K562 (cell line): ENCODE results near the gene CMTM5. TPM values are rescaled to one million over a fixed set of nuclear protein-coding genes. Genes with fewer than 3 reads are reported as not detected.

Experiments
- ATAC-seq: fragments of 200-7000 bp; cut with Tn5 transposase; 3 replicates; pipeline ENCODE4 v1.9.1; 2020; ENCODE audit warnings: moderate library complexity
- BruUV-seq: library from RNA; stranded (reverse); fragments of 400-500 nt; replicated peaks from 2 replicates; lab custom pipeline; 2021; lab: Mats Ljungman, UMichigan
- CTCF ChIA-PET: fragments of 300-600 bp; formaldehyde crosslinking; extraction: SDS; loops from one replicate; lab custom pipeline; 2021; ENCODE audit warnings: low intra/inter-chr PET ratio; lab: Yijun Ruan, JAX
- POLR2A ChIA-PET: fragments of 300-600, 350-650 bp; sonication (Branson Sonifier 250); formaldehyde crosslinking; extraction: SDS; loops from one replicate; lab custom pipeline; 2021; ENCODE audit warnings: antibody characterized with exemption, inconsistent platforms; lab: Yijun Ruan, JAX
- DNase-seq, 4 experiments: peaks; one replicate each; pipeline versions ENCODE4 v3.0.0 to v3.0.0-alpha.2; 2011 to 2018; ENCODE audit warnings: low spot score in 3 of 4, mixed read lengths in 3 of 4; ENCODE audit errors: extremely low read depth in 1 of 4
- FAIRE-seq: peaks from 2 replicates; lab custom pipeline; 2011; peaks lifted over from hg19 to GRCh38; lab: Jason Lieb, UNC
- H2AFZ ChIP-seq: 2 replicates; pipeline ENCODE4 v1.6.0; 2011; ENCODE audit warnings: low read depth, low read length, control low read depth, inconsistent platforms
- H3K27ac ChIP-seq: fragments of 200-600 bp; 3 replicates; pipeline ENCODE4 v1.8.0; 2011; ENCODE audit warnings: low read depth, mild to moderate bottlenecking, control low read depth, inconsistent platforms, low read length, moderate library complexity, mixed read lengths; ENCODE audit errors: extremely low read depth
- H3K27me3 ChIP-seq, 2 experiments: fragments of 300-600 bp in 1 of 2; 2 replicates in 1 of 2; 3 replicates in 1 of 2; pipeline versions ENCODE4 v1.6.0 to v1.8.0; 2011; ENCODE audit warnings: inconsistent platforms in 2 of 2, low read length in 2 of 2, mild to moderate bottlenecking in 1 of 2, mixed read lengths in 1 of 2, moderate library complexity in 1 of 2; ENCODE audit not compliant: control insufficient read depth in 2 of 2, insufficient read depth in 2 of 2
- H3K36me3 ChIP-seq: fragments of 300-600 bp; 3 replicates; pipeline ENCODE4 v1.8.0; 2011; ENCODE audit warnings: mild to moderate bottlenecking, low read length, inconsistent platforms; ENCODE audit not compliant: control insufficient read depth, insufficient read depth
- H3K4me1 ChIP-seq, 2 experiments: fragments of 200-600 bp in 1 of 2; replicated peaks in 1 of 2; 2 replicates in 1 of 2; 3 replicates in 1 of 2; pipeline versions ENCODE4 v1.5.1 to v1.8.0; 2011; ENCODE audit warnings: inconsistent platforms in 2 of 2, low read length in 2 of 2, mild to moderate bottlenecking in 1 of 2, mixed read lengths in 1 of 2, moderate library complexity in 1 of 2; ENCODE audit not compliant: control insufficient read depth in 2 of 2, insufficient read depth in 2 of 2
- H3K4me2 ChIP-seq: 2 replicates; pipeline ENCODE4 v1.6.1; 2011; ENCODE audit warnings: low read length, control low read depth, inconsistent platforms, mixed read lengths; ENCODE audit not compliant: insufficient read depth
- H3K4me3 ChIP-seq: fragments of 200-600 bp; sonication (generic), shearing (Covaris generic); 2 replicates; pipeline ENCODE4 v1.5.1; 2016; ENCODE audit warnings: control low read depth, inconsistent platforms
- H3K79me2 ChIP-seq: fragments of 200-600 bp; 3 replicates; pipeline ENCODE4 v1.8.0; 2011; ENCODE audit warnings: low read length, inconsistent platforms; ENCODE audit not compliant: control insufficient read depth, insufficient read depth
- H3K9ac ChIP-seq, 2 experiments: 2 replicates each; pipeline versions ENCODE4 v1.6.0 to v1.6.1; 2011; ENCODE audit warnings: low read depth in 2 of 2, low read length in 2 of 2, control low read depth in 1 of 2, inconsistent platforms in 1 of 2, mild to moderate bottlenecking in 1 of 2, mixed read lengths in 1 of 2; ENCODE audit not compliant: insufficient read depth in 1 of 2
- H3K9me1 ChIP-seq: one replicate; pipeline ENCODE4 v1.6.0; 2011; ENCODE audit warnings: inconsistent platforms, mild to moderate bottlenecking, low read length, moderate library complexity; ENCODE audit not compliant: control insufficient read depth, insufficient read depth
- H3K9me3 ChIP-seq: replicated peaks from 2 replicates; pipeline ENCODE4 v1.5.1; 2011; ENCODE audit warnings: low read depth, low read length, inconsistent platforms; ENCODE audit not compliant: control insufficient read depth, insufficient read depth
- H4K20me1 ChIP-seq: replicated peaks from 2 replicates; pipeline ENCODE4 v1.6.1; 2011; ENCODE audit warnings: low read length, inconsistent platforms, mixed read lengths; ENCODE audit not compliant: control insufficient read depth, insufficient read depth
- ARID1B ChIP-seq: fragments of 450-650 bp; IDR thresholded peaks from 2 replicates; pipeline ENCODE4 v1.6.1; 2016; ENCODE audit warnings: antibody characterized with exemption, mild to moderate bottlenecking, inconsistent platforms
- EHMT2 ChIP-seq: fragments of 450-650 bp; IDR thresholded peaks from 2 replicates; pipeline ENCODE4 v1.6.1; 2018; ENCODE audit warnings: antibody characterized with exemption
- NCOR1 ChIP-seq: fragments of 450-650 bp; IDR thresholded peaks from 2 replicates; pipeline ENCODE4 v1.6.1; 2016; ENCODE audit warnings: mild to moderate bottlenecking, moderate library complexity
- RAD51 ChIP-seq: fragments of 450-650 bp; IDR thresholded peaks from 2 replicates; pipeline ENCODE4 v1.7.1; 2016; ENCODE audit warnings: low read depth, mild to moderate bottlenecking, borderline replicate concordance
- RBBP5 ChIP-seq: fragments of 200-600 bp; sonication (generic); IDR thresholded peaks from 2 replicates; pipeline ENCODE4 v1.6.1; 2012; ENCODE audit warnings: borderline replicate concordance, mild to moderate bottlenecking, low read length, control low read depth, inconsistent platforms; ENCODE audit not compliant: insufficient read depth, poor library complexity, severe bottlenecking
- SREBF2 ChIP-seq: sonication (generic); formaldehyde crosslinking; IDR thresholded peaks from 2 replicates; pipeline ENCODE4 v1.4.0; 2020; ENCODE audit warnings: mild to moderate bottlenecking, missing genetic modification reagents
- TGIF2 ChIP-seq: sonication (generic); formaldehyde crosslinking; IDR thresholded peaks from 2 replicates; pipeline ENCODE4 v1.8.1; 2022; ENCODE audit warnings: mild to moderate bottlenecking, missing genetic modification reagents, moderate library complexity
- U2AF2 ChIP-seq: fragments of 200-400 bp; formaldehyde crosslinking; optimal IDR thresholded peaks from 2 replicates; pipeline ENCODE3; 2017; ENCODE audit warnings: low read depth, mild to moderate bottlenecking, low read length
- ZBTB8A ChIP-seq: fragments of 450-650 bp; IDR thresholded peaks from 2 replicates; pipeline ENCODE4 v1.6.1; 2018; ENCODE audit warnings: mild to moderate bottlenecking, moderate library complexity; ENCODE audit not compliant: partially characterized antibody
- ZFPM2 ChIP-seq: fragments of 250-450 bp; sonication (Bioruptor Pico); IDR thresholded peaks from 2 replicates; pipeline ENCODE4 v1.5.1; 2022; ENCODE audit warnings: mild to moderate bottlenecking
- ZKSCAN8 ChIP-seq: fragments of 200-800 bp; sonication (Bioruptor generic); IDR thresholded peaks from 2 replicates; pipeline ENCODE4 v1.6.1; 2016; ENCODE audit warnings: missing genetic modification characterization, missing compliant biosample characterization
- ZNF124 ChIP-seq: sonication (generic); formaldehyde crosslinking; IDR thresholded peaks from 2 replicates; pipeline ENCODE4 v1.8.1; 2022; ENCODE audit warnings: missing genetic modification reagents
- WGBS: fragments of 100-300 bp; shearing (Covaris generic); methylation state at CpG from one replicate; pipeline ENCODE4 v1.1.6; 2016; ENCODE audit warnings: low coverage, mixed read lengths; ENCODE audit not compliant: insufficient coverage; ENCODE audit errors: missing lambda C conversion rate; 5-methylcytosine and 5-hydroxymethylcytosine counted together
- in situ Hi-C: fragments of 300-500 bp; cut with MboI; formaldehyde crosslinking; loops from 4 replicates; pipeline ENCODE4 v1.15.0; 2018; ENCODE audit warnings: inconsistent platforms, mixed read lengths
- intact Hi-C: fragments of 100-400 bp; cut with micrococcal nuclease; formaldehyde crosslinking; loops from 2 replicates; pipeline ENCODE4 v1.14.2; 2022
- polyA plus RNA-seq, 8 experiments: library from polyadenylated mRNA; depleted of rRNA in 4 of 8; stranded (reverse) in 5 of 8; unstranded in 3 of 8; fragments of >200 nt; fragmentation: Nextera tagmentation in 2 of 8; fragmentation: Illumina TruSeq in 1 of 8; extraction: Ambion mirVana in 2 of 8; extraction: Trizol in 1 of 8; gene quantifications; 2 replicates each; pipeline versions ENCODE4 v1.2.1 to v1.2.3, GENCODE V29; 2011 to 2014; ENCODE audit warnings: inconsistent platforms in 1 of 8, missing spikeins in 1 of 8
- total RNA-seq, 7 experiments: library from RNA; depleted of rRNA in 6 of 7; stranded (reverse); fragments of >200 nt in 6 of 7; fragmentation: Illumina TruSeq in 2 of 7; extraction: Trizol in 2 of 7; gene quantifications; 2 replicates each; pipeline versions ENCODE4 v1.2.1 to v1.2.3, GENCODE V29; 2011 to 2021; ENCODE audit warnings: low replicate concordance in 1 of 7
- TF ChIP-seq, protein P1 (sequence below): fragments of 250-450 bp; sonication (Bioruptor Pico); IDR thresholded peaks from 2 replicates; pipeline ENCODE4 v1.5.0; 2020; ENCODE audit warnings: mild to moderate bottlenecking, borderline replicate concordance

Gene CMTM5
- total and polyA plus RNA-seq, 9 of the 15 experiments (the other 6 are each of a cell fraction or from before 2014, with no cell fraction given) = 0.21 TPM; not detected in 8

DNA sequence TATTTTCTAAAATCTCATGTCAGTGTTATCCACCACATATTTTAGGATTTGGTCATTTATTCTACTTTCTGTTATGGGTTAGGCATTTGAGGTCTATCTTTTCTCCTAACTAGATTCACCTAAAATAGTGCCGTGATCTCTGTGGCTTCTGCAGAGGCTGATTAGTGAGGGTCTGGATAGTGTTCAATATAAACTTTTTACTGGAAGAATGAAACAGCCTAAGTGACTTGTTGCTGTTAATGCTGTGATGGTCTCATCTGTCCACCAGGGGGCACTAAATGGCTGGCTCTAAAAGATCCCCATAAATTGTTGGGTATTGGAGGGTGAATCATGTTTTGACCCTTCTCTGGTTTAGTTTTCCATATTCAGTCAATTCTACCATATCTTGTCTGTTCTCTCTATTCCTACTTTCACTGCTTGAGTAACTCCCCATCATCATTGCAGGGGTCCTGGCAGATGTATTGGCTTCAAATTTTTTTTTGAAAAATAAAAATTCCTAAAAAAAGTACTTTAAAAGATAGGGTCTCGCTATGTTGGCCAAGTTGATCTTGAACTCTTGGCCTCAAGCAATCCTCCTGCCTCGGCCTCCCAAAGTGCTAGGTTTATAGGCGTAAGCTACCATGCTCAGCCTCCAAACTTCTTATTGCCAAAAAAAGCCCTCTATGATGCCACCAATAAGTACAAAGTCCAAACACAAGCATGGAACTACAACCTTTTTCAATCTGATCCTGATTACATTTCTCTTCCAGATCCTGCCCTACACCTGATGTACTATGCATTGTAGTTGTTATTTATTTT lies 48.7 kb upstream of the CMTM5 start (continued):
- TF ChIP-seq, protein P1, sequence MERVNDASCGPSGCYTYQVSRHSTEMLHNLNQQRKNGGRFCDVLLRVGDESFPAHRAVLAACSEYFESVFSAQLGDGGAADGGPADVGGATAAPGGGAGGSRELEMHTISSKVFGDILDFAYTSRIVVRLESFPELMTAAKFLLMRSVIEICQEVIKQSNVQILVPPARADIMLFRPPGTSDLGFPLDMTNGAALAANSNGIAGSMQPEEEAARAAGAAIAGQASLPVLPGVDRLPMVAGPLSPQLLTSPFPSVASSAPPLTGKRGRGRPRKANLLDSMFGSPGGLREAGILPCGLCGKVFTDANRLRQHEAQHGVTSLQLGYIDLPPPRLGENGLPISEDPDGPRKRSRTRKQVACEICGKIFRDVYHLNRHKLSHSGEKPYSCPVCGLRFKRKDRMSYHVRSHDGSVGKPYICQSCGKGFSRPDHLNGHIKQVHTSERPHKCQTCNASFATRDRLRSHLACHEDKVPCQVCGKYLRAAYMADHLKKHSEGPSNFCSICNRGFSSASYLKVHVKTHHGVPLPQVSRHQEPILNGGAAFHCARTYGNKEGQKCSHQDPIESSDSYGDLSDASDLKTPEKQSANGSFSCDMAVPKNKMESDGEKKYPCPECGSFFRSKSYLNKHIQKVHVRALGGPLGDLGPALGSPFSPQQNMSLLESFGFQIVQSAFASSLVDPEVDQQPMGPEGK = no peak
- TF ChIP-seq ZKSCAN8 (no peak), ZFPM2 (CRISPR knock-in tag) (no peak), EHMT2 (no peak), NCOR1 (no peak), RBBP5 (no peak), ZNF124 (CRISPR knock-in tag) (no peak)

DNA sequence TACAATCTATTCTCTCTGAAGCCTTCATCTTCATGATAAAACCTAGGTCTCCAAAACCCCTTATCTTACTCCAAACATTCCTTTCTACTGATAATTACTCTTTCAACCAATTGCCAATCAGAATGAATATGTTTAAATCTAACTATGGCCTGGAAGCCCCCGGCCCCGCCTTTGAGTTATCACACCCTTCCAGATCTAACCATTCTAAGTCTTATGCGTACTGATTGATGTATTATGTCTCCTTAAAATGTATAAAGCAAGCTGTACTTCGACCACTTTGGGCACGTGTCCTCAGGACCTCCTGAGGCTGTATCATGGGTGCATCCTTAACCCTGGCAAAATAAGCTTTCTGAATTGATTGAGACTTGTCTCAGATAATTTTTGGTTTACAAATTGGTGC lies 41.2 kb upstream of the CMTM5 start:
- Histone ChIP-seq H3K9ac (no peak overlapping the region), H3K4me3 (no peak overlapping the region), H3K27ac (no peak overlapping the region), H3K4me2 (no peak overlapping the region), H3K27me3 (peaks cover 0 to 4% of the 10 kb centered on the region in 2 experiments; a peak in 1 of 5 replicates), H3K36me3 (no peaks in the 10 kb centered on the region), H3K9me3 (no peaks in the 10 kb centered on the region), H2AFZ (no peak overlapping the region), H4K20me1 (no peaks in the 10 kb centered on the region), H3K4me1 (no peaks in the 10 kb centered on the region; a peak in 1 of 5 replicates), H3K9me1 (no peaks in the 10 kb centered on the region), H3K79me2 (no peaks in the 10 kb centered on the region)
- intact Hi-C loops (no loop called here), in situ Hi-C loops (loop anchor here (5.0 kb wide), 1 partner anchor 593 kb away; no protein-coding TSS in a partner anchor)
- POLR2A ChIA-PET = interaction anchor here (0.8 to 1.1 kb wide), 4 partner anchors 9 to 134 kb away, joined by 3 to 5 read pairs (median 3); partner anchors contain the start of gene NGDN
- no TSS peak for BruUV-seq
- DNase-seq (peak in 1 of 4 experiments; percentile 26), ATAC-seq (no peak), FAIRE-seq (no peak)
- WGBS = 2% methylated on average over 5 of the region's 5 CpGs
- CTCF ChIA-PET = no interaction called here
- TF ChIP-seq TGIF2 (CRISPR knock-in tag) (no peak), ARID1B (0 out of 2 replicates have a peak, but pooled peaks have one; percentile 41), ZBTB8A (no peak), SREBF2 (CRISPR knock-in tag) (no peak), U2AF2 (no peak), RAD51 (no peak)
